ENCODE results near the gene HERC4.
A peak's percentile ranks its signal among the peaks of the same experiment; 100 is the strongest.
"Not testable (repeated sequence)": the region's sequence is repeated elsewhere in the genome, so short reads cannot be mapped to it uniquely, and the experiment has no call there.

Gene HERC4

DNA sequence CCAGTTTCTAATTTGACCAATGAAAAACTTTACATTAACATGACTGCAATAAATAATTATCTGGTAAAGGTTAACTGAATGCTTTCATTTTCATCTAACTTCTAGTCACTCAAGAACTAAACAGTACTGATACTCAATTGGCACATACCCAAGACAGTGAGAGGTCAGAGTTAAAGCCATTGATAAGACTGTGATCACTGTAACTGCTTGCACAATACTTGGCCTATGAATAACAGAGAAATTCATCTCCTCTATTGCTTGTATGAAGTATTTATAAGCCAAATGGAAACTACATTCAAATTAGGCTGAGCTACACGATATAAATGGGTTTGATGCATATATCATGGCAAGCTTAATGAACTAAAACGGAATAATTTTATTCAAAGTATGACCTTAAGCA is 43.0 kb downstream of the HERC4 start:
- TF ChIP-seq TAF1 (IDR thresholded peaks at IDR 0.05; ENCODE audit: low read depth, low read length) (no peak), SPI1 (IDR thresholded peaks at IDR 0.05; ENCODE audit: low read depth, low read length) (no peak), PAX5 (IDR thresholded peaks at IDR 0.05; ENCODE audit: insufficient read depth, low read length, severe bottlenecking) (no peak), POLR2A (IDR thresholded peaks at IDR 0.05; ENCODE audit: low read depth, low read length) (no peak), POLR2AphosphoS5 (IDR thresholded peaks at IDR 0.05; ENCODE audit: low read depth, low read length) (no peak), POU2F2 (IDR thresholded peaks at IDR 0.05; ENCODE audit: low read depth, low read length) (no peak)
- FAIRE-seq (no peak), DNase-seq (ENCODE audit: insufficient read length, low spot score) (no peak)

DNA sequence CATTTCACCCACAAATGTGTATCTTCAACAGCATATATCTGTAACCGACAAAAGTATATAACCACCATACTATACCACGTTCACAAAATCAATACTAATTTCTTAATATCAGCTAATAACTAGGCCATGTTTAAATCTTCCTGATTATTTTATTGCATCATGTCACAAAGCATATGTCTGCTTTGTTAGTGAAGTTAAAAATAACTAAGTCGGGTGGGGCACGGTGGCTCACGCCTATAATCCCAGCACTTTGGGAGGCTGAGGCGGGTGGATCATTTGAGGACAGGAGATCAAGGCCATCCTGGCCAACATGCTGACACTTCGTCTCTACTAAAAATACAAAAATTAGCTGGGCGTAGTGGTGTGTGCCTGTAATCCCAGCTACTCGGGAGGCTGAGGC is 47.7 kb downstream of the HERC4 start:
- no peak for TF ChIP-seq TAF1 (IDR thresholded peaks at IDR 0.05; ENCODE audit: low read depth, low read length)
- TF ChIP-seq POLR2AphosphoS5 (IDR thresholded peaks at IDR 0.05; ENCODE audit: low read depth, low read length): no peak
- no peak for TF ChIP-seq POU2F2 (IDR thresholded peaks at IDR 0.05; ENCODE audit: low read depth, low read length)
- no peak for TF ChIP-seq SPI1 (IDR thresholded peaks at IDR 0.05; ENCODE audit: low read depth, low read length)
- TF ChIP-seq POLR2A (IDR thresholded peaks at IDR 0.05; ENCODE audit: low read depth, low read length): no peak
- TF ChIP-seq PAX5 (IDR thresholded peaks at IDR 0.05; ENCODE audit: insufficient read depth, low read length, severe bottlenecking): no peak
- FAIRE-seq (no peak), DNase-seq (ENCODE audit: insufficient read length, low spot score) (no peak)

DNA sequence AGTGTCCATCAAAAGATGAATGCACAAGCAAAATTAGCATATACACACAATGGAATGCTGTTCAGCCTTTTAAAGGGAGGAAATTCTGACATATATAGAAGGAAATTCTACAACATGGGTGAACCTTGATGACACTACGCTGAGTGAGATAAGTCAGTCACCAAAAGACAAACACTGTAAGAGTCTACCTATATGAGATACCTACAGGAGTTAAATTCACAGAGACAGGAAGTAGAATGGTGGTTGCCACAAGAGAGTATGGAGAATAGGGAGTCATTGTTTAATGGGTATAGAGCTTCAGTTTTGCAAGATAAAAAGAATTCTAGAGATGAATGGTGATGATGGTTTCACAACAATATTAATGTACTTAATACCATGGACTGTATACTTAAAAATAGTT is 51.8 kb downstream of the HERC4 start:
- TF ChIP-seq POLR2A (IDR thresholded peaks at IDR 0.05; ENCODE audit: low read depth, low read length) (no peak), POU2F2 (IDR thresholded peaks at IDR 0.05; ENCODE audit: low read depth, low read length) (no peak), SPI1 (IDR thresholded peaks at IDR 0.05; ENCODE audit: low read depth, low read length) (no peak)
- DNase-seq (ENCODE audit: insufficient read length, low spot score): no peak
- FAIRE-seq: no peak

DNA sequence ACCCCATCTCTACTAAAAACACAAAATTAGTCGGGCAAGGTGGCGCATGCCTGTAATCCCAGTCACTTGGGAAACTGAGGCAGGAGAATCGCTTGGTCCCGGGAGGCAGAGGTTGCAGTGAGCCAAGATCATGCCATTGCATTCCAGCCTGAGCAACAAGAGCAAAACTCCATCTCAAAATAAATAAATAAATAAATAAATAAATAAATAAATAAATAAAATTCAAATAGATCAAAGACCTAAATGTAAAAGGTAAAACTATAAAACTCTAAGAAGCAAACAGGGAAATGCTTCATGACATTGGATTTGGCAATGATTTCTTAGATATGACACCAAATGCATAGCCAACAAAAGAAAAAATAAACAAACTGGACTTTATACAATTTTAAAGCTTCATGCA is 52.8 kb downstream of the HERC4 start:
- FAIRE-seq; DNase-seq (ENCODE audit: insufficient read length, low spot score): not testable (repeated sequence)

DNA sequence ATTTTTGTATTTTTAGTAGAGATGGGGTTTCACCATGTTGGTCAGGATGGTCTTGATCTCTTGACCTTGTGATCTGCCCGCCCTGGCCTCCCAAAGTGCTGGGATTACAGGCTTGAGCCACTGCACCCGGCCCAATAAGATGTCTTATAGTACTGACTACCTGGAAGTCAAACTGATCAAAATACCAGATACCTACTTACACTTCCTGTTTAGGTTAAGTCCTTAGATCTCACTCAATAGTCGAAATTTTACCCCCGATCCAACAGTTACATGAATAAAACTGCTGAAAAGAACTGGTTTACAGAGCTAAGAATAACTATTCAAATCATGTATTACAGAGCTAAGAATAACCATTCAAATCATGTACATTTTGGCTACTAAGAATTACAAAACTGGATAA is 58.6 kb downstream of the HERC4 start:
- TF ChIP-seq SPI1 (IDR thresholded peaks at IDR 0.05; ENCODE audit: low read depth, low read length): peak; percentile 26; the same call in 1 of the 2 replicates
- FAIRE-seq; DNase-seq (ENCODE audit: insufficient read length, low spot score): not testable (repeated sequence)

DNA sequence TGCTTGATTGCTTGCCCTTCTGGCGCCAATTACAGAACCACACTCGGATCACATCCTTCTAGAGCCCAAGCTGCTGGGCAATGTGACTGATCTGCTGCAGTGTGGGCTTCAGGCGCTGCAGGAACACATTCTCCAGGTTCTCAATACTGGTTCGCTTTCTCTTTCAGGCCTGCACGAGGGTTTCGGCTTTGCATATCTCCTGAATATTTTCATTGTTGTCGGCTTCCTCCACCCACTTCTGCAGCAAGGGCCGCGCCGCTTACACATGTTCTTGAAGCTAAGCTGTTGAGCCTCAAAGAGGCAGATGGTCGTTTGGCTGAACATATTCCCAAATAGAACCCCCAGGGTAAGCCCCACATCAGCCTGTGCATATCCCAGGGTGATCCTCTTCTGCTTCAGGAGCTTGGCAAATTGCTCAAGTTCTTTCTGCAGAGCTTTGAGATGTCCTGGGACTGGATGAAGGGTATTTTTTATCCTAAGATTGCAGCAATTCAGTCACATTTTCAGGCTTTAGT is 64.6 kb downstream of the HERC4 start:
- TF ChIP-seq PAX5 (IDR thresholded peaks at IDR 0.05; ENCODE audit: insufficient read depth, low read length, severe bottlenecking): no peak
- TF ChIP-seq TAF1 (IDR thresholded peaks at IDR 0.05; ENCODE audit: low read depth, low read length): no peak
- no peak for TF ChIP-seq POLR2A (IDR thresholded peaks at IDR 0.05; ENCODE audit: low read depth, low read length)
- TF ChIP-seq POLR2AphosphoS5 (IDR thresholded peaks at IDR 0.05; ENCODE audit: low read depth, low read length): no peak
- no peak for TF ChIP-seq SPI1 (IDR thresholded peaks at IDR 0.05; ENCODE audit: low read depth, low read length)
- TF ChIP-seq POU2F2 (IDR thresholded peaks at IDR 0.05; ENCODE audit: low read depth, low read length): no peak
- no peak for DNase-seq (ENCODE audit: insufficient read length, low spot score)
- no peak for FAIRE-seq

DNA sequence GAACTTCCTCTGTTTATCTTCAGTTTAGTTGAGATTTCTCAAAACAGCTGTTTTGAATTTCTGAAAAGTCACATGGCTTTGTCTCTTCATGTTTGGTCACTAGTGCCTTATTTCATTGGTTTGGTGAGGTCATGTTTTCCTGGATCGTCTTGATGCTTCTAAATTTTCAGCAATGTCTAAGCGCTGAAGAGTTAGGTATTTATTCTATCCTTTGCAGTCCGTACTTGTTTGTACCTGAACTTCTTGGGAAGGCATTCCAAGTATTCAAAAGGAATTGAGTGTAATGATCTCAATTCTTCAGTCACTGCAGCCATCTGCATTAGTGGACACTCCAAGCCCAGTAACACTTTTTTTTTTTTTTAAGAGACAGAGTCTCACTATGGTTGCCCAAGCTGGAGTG is 67.7 kb downstream of the HERC4 start:
- no peak for TF ChIP-seq SPI1 (IDR thresholded peaks at IDR 0.05; ENCODE audit: low read depth, low read length)
- TF ChIP-seq POLR2A (IDR thresholded peaks at IDR 0.05; ENCODE audit: low read depth, low read length): no peak
- no peak for TF ChIP-seq PAX5 (IDR thresholded peaks at IDR 0.05; ENCODE audit: insufficient read depth, low read length, severe bottlenecking)
- TF ChIP-seq POLR2AphosphoS5 (IDR thresholded peaks at IDR 0.05; ENCODE audit: low read depth, low read length): no peak
- TF ChIP-seq TAF1 (IDR thresholded peaks at IDR 0.05; ENCODE audit: low read depth, low read length): no peak
- TF ChIP-seq POU2F2 (IDR thresholded peaks at IDR 0.05; ENCODE audit: low read depth, low read length): no peak
- DNase-seq (ENCODE audit: insufficient read length, low spot score): no peak
- no peak for FAIRE-seq

DNA sequence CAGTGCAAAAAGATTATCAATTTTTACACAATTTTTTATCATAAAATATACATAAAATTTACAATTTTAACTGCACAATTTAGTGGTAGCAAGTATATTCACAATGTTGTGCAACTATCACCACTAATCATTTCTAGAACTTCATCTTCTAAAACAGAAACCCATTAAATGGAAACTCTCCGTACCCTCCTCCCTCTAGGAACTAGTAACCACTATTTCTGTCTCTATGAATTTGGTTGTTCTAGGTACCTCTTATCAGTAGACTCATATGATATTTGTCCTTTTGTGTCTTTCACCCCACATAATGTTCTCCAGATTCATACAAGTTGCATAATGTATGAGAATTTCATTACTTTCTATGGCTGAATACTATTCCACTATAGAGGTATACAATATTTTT is 73.5 kb downstream of the HERC4 start:
- no peak for TF ChIP-seq POLR2AphosphoS5 (IDR thresholded peaks at IDR 0.05; ENCODE audit: low read depth, low read length)
- TF ChIP-seq POU2F2 (IDR thresholded peaks at IDR 0.05; ENCODE audit: low read depth, low read length): no peak
- TF ChIP-seq TAF1 (IDR thresholded peaks at IDR 0.05; ENCODE audit: low read depth, low read length): no peak
- TF ChIP-seq POLR2A (IDR thresholded peaks at IDR 0.05; ENCODE audit: low read depth, low read length): no peak
- TF ChIP-seq PAX5 (IDR thresholded peaks at IDR 0.05; ENCODE audit: insufficient read depth, low read length, severe bottlenecking): no peak
- TF ChIP-seq SPI1 (IDR thresholded peaks at IDR 0.05; ENCODE audit: low read depth, low read length): no peak
- DNase-seq (ENCODE audit: insufficient read length, low spot score): no peak
- FAIRE-seq: no peak

DNA sequence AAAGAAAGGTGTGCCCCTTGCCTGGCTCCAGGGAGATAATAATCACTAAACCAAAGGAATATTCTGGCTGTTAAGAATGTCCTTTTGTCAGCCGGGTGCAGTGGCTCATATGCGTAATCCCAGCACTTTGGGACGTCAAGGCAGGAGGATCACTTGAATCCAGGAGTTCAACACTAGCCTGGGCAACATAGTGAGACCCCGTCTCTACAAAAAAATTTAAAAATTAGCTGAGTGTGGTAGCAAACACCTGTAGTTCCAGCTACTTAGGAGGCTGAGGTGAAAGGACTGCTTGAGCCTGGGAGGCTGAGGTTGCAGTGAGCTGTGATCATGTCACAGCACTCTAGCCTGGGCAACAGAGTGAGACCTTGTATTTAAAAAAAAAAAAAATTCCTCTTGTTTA is 74.1 kb downstream of the HERC4 start:
- no peak for DNase-seq (ENCODE audit: insufficient read length, low spot score)

DNA sequence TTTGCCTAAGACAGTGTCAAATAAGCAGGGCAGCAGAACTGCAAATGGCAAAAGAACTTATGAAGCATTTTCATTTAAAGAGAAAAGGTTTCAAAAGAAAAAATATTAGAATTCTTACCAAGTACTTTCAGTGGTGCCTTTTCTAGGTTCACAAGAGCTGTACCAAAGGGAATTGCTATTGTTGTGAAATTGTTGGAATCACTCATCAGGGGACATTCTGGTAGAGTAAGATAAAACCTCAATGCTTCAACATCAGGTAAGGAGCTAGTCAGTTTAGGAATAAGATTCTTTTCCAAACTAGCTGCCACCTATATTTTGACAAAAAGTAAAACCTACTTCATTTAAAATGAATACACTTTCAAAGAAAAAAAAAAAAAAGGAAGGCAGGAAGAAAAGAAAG is 85.0 kb downstream of the HERC4 start:
- DNase-seq (ENCODE audit: insufficient read length, low spot score): no peak
- TF ChIP-seq PAX5 (IDR thresholded peaks at IDR 0.05; ENCODE audit: insufficient read depth, low read length, severe bottlenecking) (no peak), POU2F2 (IDR thresholded peaks at IDR 0.05; ENCODE audit: low read depth, low read length) (no peak), POLR2AphosphoS5 (IDR thresholded peaks at IDR 0.05; ENCODE audit: low read depth, low read length) (no peak), POLR2A (IDR thresholded peaks at IDR 0.05; ENCODE audit: low read depth, low read length) (no peak), SPI1 (IDR thresholded peaks at IDR 0.05; ENCODE audit: low read depth, low read length) (no peak), TAF1 (IDR thresholded peaks at IDR 0.05; ENCODE audit: low read depth, low read length) (no peak)
- FAIRE-seq: no peak

More for the DNA sequence above, 74.1 kb downstream of the HERC4 start:
- TF ChIP-seq POLR2A (IDR thresholded peaks at IDR 0.05; ENCODE audit: low read depth, low read length) (no peak), POLR2AphosphoS5 (IDR thresholded peaks at IDR 0.05; ENCODE audit: low read depth, low read length) (no peak), POU2F2 (IDR thresholded peaks at IDR 0.05; ENCODE audit: low read depth, low read length) (no peak), SPI1 (IDR thresholded peaks at IDR 0.05; ENCODE audit: low read depth, low read length) (no peak), TAF1 (IDR thresholded peaks at IDR 0.05; ENCODE audit: low read depth, low read length) (no peak), PAX5 (IDR thresholded peaks at IDR 0.05; ENCODE audit: insufficient read depth, low read length, severe bottlenecking) (no peak)
- peak; percentile 40 for FAIRE-seq

DNA sequence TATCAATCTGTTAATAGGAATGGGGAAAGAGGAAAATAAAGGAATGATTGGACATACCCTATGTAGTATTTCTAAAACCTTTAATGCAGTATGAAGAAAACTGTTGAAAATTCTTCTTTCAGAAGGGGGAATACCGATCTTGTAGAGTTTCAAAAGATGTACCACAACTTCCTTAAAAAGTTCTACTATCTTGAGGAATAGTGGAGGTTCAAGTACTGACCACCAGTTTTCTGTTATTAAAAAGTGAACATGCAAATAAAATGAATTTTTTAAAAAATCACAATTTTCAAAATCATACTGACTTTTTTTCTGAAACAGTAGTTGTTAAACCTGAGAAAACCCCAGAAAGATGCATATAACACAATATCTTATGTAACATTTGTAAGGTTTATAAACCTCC is 86.5 kb downstream of the HERC4 start:
- TF ChIP-seq POLR2A (IDR thresholded peaks at IDR 0.05; ENCODE audit: low read depth, low read length) (no peak), TAF1 (IDR thresholded peaks at IDR 0.05; ENCODE audit: low read depth, low read length) (no peak), POLR2AphosphoS5 (IDR thresholded peaks at IDR 0.05; ENCODE audit: low read depth, low read length) (no peak), PAX5 (IDR thresholded peaks at IDR 0.05; ENCODE audit: insufficient read depth, low read length, severe bottlenecking) (no peak), POU2F2 (IDR thresholded peaks at IDR 0.05; ENCODE audit: low read depth, low read length) (no peak), SPI1 (IDR thresholded peaks at IDR 0.05; ENCODE audit: low read depth, low read length) (no peak)
- DNase-seq (ENCODE audit: insufficient read length, low spot score) (no peak), FAIRE-seq (no peak)

DNA sequence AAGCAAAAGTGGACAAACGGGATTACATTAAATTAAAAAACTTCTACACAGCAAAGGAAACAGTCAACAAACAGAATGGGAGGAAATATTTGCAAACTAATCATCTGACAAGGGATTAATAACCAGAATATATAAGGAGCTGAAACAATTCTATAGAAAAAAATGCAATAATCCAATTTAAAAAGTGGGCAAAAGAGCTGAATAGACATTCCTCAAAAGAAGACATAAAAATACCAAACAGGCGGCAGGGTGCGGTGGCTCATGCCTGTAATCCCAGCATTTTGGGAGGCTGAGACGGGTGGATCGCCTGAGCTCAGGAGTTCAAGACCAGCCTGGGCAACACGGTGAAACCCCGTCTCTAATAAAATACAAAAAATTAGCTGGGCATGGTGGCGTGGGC is 92.5 kb downstream of the HERC4 start:
- not testable (repeated sequence) for FAIRE-seq; DNase-seq (ENCODE audit: insufficient read length, low spot score)

Data from GM12891 (cell line).